ENCODE results near the gene STIMATE.

STIMATE gene

GRCh38 chr3:52839268-52839575 is 58.1 kb downstream of the STIMATE start:
- DNase-seq, result no peak

- peak; percentile 11 for DNase-seq
Observed at GRCh38 chr3:52838561-52839267, 58.6 kb downstream of the STIMATE start.

- no peak for DNase-seq
Observed at GRCh38 chr3:52836986-52837385, 60.4 kb downstream of the STIMATE start.

- no peak for DNase-seq
Observed at GRCh38 chr3:52836471-52836845, 60.9 kb downstream of the STIMATE start.

GRCh38 chr3:52835766-52836470 is 61.4 kb downstream of the STIMATE start:
- DNase-seq, result no peak

- no peak for DNase-seq
Observed at GRCh38 chr3:52834871-52835501, 62.4 kb downstream of the STIMATE start, which contains the start of gene MUSTN1. MUSTN1 (minus strand) TSS chr3:52835019; CDS start chr3:52834948, 71 bp downstream.

GRCh38 chr3:52833202-52833601 is 64.1 kb downstream of the STIMATE start:
- DNase-seq, result no peak

- DNase-seq, result no peak
Observed at GRCh38 chr3:52831500-52832301, 65.6 kb downstream of the STIMATE start.

- DNase-seq, result no peak
Observed at GRCh38 chr3:52830535-52831258, 66.7 kb downstream of the STIMATE start, which contains the start of gene ITIH4. ITIH4 (minus strand) TSS chr3:52830672; CDS start chr3:52830642, 30 bp downstream.

GRCh38 chr3:52829906-52830463 is 67.4 kb downstream of the STIMATE start:
- no peak for DNase-seq

GRCh38 chr3:52829482-52829881 is 67.9 kb downstream of the STIMATE start:
- DNase-seq, result no peak

GRCh38 chr3:52827866-52828376 is 69.4 kb downstream of the STIMATE start:
- no peak for DNase-seq

GRCh38 chr3:52827441-52827840 is 69.9 kb downstream of the STIMATE start:
- DNase-seq, result no peak

- DNase-seq, result no peak
Observed at GRCh38 chr3:52824037-52824436, 73.3 kb downstream of the STIMATE start.

GRCh38 chr3:52822363-52822762 is 75.0 kb downstream of the STIMATE start:
- DNase-seq, result no peak

GRCh38 chr3:52820736-52821135 is 76.6 kb downstream of the STIMATE start:
- peak; percentile 7 for DNase-seq

GRCh38 chr3:52819936-52820335 is 77.4 kb downstream of the STIMATE start:
- DNase-seq, result no peak

- no peak for DNase-seq
Observed at GRCh38 chr3:52817860-52818259, 79.5 kb downstream of the STIMATE start.

- DNase-seq, result no peak
Observed at GRCh38 chr3:52817221-52817620, 80.1 kb downstream of the STIMATE start.

GRCh38 chr3:52816654-52817053 is 80.7 kb downstream of the STIMATE start:
- DNase-seq, result no peak

GRCh38 chr3:52816199-52816598 is 81.1 kb downstream of the STIMATE start:
- DNase-seq, result no peak

- DNase-seq, result no peak
Observed at GRCh38 chr3:52813810-52814209, 83.5 kb downstream of the STIMATE start.
